HG03469 (cell line): ENCODE measurements around the gene ZNF143.

Experiments
- ATAC-seq: cut with Tn5 transposase; IDR thresholded peaks from one replicate; pipeline ENCODE4 v1.9.1; 2021; ENCODE audit warnings: mild to moderate bottlenecking, moderate library complexity, moderate number of reproducible peaks; ENCODE audit not compliant: unreplicated experiment

ZNF143 gene

GRCh38 chr11:9573052-9573774 lies 112.4 kb downstream of the ZNF143 start, which contains the start of gene WEE1:
Gene WEE1 (plus strand): TSS chr11:9573670. CDS start chr11:9573934, 264 bp downstream.
- ATAC-seq, result peak; percentile 66

- no peak for ATAC-seq
These were observed 113.2 kb downstream of the ZNF143 start for GRCh38 chr11:9573775-9574621.

GRCh38 chr11:9574622-9575259 lies 113.9 kb downstream of the ZNF143 start:
- no peak for ATAC-seq

DNA sequence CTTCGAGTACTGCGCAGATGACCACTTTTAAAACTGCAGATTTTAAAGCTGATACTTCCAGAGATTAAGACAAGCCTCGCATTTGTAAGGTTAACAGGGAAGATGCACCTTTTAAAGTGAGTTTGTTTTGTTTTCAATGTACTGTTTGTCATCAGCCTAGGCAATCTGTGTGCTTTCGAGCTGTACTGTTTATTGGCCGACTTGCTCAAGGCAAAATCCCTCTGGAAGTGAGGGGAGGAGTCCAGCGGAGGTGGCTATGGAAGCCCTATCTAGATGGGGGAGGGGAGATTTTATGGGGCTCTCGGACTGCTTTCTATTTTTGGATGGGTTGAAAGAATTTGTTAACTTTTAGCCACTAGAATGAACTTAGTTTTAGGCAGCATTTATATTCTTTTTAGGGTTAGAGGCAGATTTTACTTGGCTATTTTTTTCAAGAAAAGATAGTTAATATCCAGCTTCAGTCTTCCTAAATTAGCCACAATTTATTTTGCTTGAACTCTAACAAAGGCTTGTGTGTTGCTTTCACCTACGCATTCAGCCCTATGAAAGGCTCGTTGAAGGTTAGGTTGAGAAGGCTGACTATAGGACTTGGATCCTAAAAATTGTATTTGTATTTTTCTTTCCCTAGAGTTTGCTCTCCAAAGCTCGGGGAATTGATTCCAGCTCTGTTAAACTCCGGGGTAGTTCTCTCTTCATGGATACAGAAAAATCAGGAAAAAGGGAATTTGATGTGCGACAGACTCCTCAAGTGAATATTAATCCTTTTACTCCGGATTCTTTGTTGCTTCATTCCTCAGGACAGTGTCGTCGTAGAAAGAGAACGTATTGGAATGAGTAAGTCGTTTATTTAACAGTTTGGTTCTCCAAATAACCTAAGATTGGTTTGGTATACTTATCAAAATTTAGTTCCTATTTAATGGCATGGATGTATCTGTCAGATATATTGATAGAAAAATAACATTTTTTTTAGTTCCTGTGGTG lies 114.7 kb downstream of the ZNF143 start:
- no peak for ATAC-seq

DNA sequence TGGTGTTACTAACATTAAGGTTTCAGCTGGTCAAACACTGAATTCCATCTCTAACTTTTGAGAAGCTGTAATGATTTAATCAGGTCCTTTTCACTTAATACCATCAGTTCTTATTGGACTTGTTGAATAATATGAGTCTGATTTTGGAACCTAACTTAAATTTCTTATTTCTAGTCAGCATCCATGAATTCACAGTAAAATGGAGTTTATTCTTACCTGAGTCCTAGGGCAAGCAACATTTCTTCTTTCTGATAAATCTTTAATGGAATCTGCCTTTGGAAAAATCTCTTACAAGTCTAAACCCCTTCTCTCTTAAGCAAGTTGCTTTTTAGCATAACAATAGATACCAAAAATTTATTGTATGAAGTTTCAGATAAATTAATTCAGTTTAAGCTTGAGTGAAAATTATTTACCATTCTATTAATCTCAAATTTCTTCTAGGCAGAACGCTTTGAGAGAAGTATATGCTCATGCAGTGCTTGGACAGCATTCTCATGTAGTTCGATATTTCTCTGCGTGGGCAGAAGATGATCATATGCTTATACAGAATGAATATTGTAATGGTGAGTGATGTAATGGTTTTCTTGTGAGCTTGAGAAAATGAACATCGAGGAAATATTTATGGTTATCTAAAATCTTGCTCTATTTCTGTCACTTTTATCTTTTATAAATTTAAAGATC lies 116.0 kb downstream of the ZNF143 start:
- no peak for ATAC-seq

GRCh38 chr11:9577556-9577955 lies 116.7 kb downstream of the ZNF143 start:
- ATAC-seq, result no peak
